ENCODE data around the gene ZNF474.

DNA sequence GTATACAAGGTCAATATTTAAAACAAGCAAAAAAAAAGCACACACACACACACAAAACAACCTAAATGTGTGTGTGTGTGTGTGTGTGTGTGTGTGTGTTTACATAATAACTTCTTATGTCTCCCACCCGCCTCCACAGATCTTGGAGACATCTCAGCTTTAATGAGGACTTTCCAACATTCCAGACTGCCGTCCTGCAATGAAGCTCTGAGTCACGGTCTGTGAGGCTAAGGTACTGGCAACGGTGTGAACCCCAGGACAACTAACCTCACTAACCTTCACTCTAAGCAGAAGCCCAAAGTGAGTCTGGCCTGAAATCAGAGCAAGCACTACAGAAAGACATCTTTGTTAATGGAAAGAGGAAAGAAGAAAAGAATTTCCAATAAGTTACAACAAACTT, 22.3 kb downstream of the ZNF474 start:
- no peak for TF ChIP-seq GATA2 (IDR thresholded peaks at IDR 0.05; ENCODE audit: low read depth, low read length)
- TF ChIP-seq GATA3 (IDR thresholded peaks at IDR 0.05; ENCODE audit: low read depth, low read length): no peak

Data from SH-SY5Y (cell line).